ENCODE measurements around the gene OTX2. TPM values are rescaled to one million over a fixed set of nuclear protein-coding genes. Genes with fewer than 3 reads are reported as not detected.

Gene OTX2
- total RNA-seq, result 0.23 TPM

DNA sequence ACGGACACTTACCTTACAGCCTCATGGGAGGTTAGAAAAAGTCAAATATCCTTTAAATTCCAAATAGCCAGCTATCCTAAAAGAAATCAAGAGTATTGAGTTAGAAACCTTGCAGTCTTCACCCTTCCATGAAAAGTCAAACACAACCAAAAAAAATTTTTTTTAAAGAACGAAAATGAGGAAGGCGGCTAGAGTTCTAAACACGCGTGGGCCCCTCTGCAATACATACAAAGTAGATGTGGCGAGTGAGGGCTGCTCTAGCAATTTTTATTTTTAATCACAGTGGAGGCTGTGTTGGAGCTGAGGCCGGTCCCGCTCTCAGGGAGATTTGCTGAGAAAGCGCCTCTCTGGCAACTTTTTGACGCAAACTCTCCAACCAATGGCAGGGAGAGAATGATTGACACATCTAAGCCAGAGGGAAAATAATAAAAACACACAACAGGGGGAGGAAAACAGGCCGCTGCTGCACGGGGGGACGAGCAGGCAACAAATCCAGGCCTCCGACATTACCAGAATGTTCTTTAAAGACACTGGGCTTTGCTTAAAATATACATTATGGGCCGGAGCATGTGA, at the start of gene OTX2:
OTX2 (minus strand) TSS at position 333 of the 573 bp plus-strand sequence. CDS start 5,023 bp downstream, outside the sequence.

Small RNAs within 50 kb of the gene (small RNA-seq; reads per million reads assigned to genes)
- gene RN7SL461P (ENCODE audit: low replicate concordance) (not detected), gene RNU6-1204P (ENCODE audit: low replicate concordance) (not detected)

Other genes with a start within 250 kb of the OTX2 start
- gene TMEM260, start 230.7 kb downstream of the OTX2 start, total RNA-seq, result 37.8 TPM

Data from metanephros (tissue), 2 donors.